Endothelial cell (in vitro differentiated cells): ENCODE results near the gene NOL9. TPM values are rescaled to one million over a fixed set of nuclear protein-coding genes. Genes with fewer than 3 reads are reported as not detected.

Experiments
- DNase-seq: peaks from one replicate; pipeline ENCODE4 v3.0.0; 2021; ENCODE audit warnings: low spot score
- H3K27ac Mint-ChIP-seq: one replicate; pipeline ENCODE4 v1.8.0; 2021; ENCODE audit warnings: mixed read lengths, inconsistent platforms; ENCODE audit not compliant: unreplicated experiment
- H3K27me3 Mint-ChIP-seq: one replicate; pipeline ENCODE4 v1.8.0; 2021; ENCODE audit warnings: mild to moderate bottlenecking, moderate library complexity, mixed read lengths, inconsistent platforms; ENCODE audit not compliant: unreplicated experiment
- H3K36me3 Mint-ChIP-seq: one replicate; pipeline ENCODE4 v1.8.0; 2021; ENCODE audit warnings: mild to moderate bottlenecking, low read depth, mixed read lengths, inconsistent platforms; ENCODE audit not compliant: unreplicated experiment
- H3K4me1 Mint-ChIP-seq: one replicate; pipeline ENCODE4 v1.8.0; 2021; ENCODE audit warnings: mild to moderate bottlenecking, mixed read lengths, inconsistent platforms; ENCODE audit not compliant: unreplicated experiment
- H3K4me3 Mint-ChIP-seq: one replicate; pipeline ENCODE4 v1.8.0; 2021; ENCODE audit warnings: mild to moderate bottlenecking, mixed read lengths, inconsistent platforms; ENCODE audit not compliant: unreplicated experiment
- H3K9me3 Mint-ChIP-seq: one replicate; pipeline ENCODE4 v1.8.0; 2021; ENCODE audit warnings: mixed read lengths, inconsistent platforms; ENCODE audit not compliant: unreplicated experiment
- CTCF ChIP-seq: fragments of 200-600 bp; sonication (generic); IDR thresholded peaks from one replicate; pipeline ENCODE4 v1.5.0; 2021; ENCODE audit warnings: antibody characterized with exemption; ENCODE audit not compliant: unreplicated experiment
- total RNA-seq: library from RNA; stranded (reverse); fragmentation: NEBNext Ultra II Directional; extraction: Animal tissue kit (Norgen Biotek cat#: 25700); gene quantifications from one replicate; pipeline ENCODE4 v1.2.1, GENCODE V29; 2021; ENCODE audit not compliant: unreplicated experiment

The NOL9 gene
- total RNA-seq, 1 donor from 2014 or later, result 26.9 TPM

GRCh38 chr1:6491480-6491962 is 62.8 kb downstream of the NOL9 start, which contains the start of gene PLEKHG5:
Gene PLEKHG5 (minus strand): TSS chr1:6491667. CDS start chr1:6477571, 14,096 bp downstream.
- H3K9me3 Mint-ChIP-seq, result no peaks in the 10 kb centered on the region
- peaks cover 29% of the 10 kb centered on the region for H3K4me1 Mint-ChIP-seq
- peaks cover 21% of the 10 kb centered on the region for H3K27me3 Mint-ChIP-seq
- TF ChIP-seq CTCF, result no peak
- peaks cover 4% of the 10 kb centered on the region for H3K36me3 Mint-ChIP-seq
- DNase-seq, result no peak
- H3K4me3 Mint-ChIP-seq, result peak within 1 kb of the TSS; percentile 85
- peak within 1 kb of the TSS; percentile 11 for H3K27ac Mint-ChIP-seq

- Mint-ChIP-seq H3K4me3 (peak overlapping the region; percentile 85), H3K36me3 (peaks cover 4% of the 10 kb centered on the region)
Observed at GRCh38 chr1:6491081-6491449, 63.2 kb downstream of the NOL9 start.

GRCh38 chr1:6490181-6491080 is 63.9 kb downstream of the NOL9 start:
- H3K4me3 Mint-ChIP-seq, result peak overlapping the region; percentile 37
- H3K27me3 Mint-ChIP-seq, result peaks cover 19% of the 10 kb centered on the region
- peak; percentile 25 for TF ChIP-seq CTCF
- peaks cover 31% of the 10 kb centered on the region for H3K4me1 Mint-ChIP-seq
- peak; percentile 68 for DNase-seq
- no peak overlapping the region for H3K27ac Mint-ChIP-seq
- no peaks in the 10 kb centered on the region for H3K9me3 Mint-ChIP-seq
- peaks cover 4% of the 10 kb centered on the region for H3K36me3 Mint-ChIP-seq

More at GRCh38 chr1:6491081-6491449, 63.2 kb downstream of the NOL9 start:
- peak overlapping the region; percentile 11 for H3K27ac Mint-ChIP-seq
- peaks cover 33% of the 10 kb centered on the region for H3K4me1 Mint-ChIP-seq
- DNase-seq, result no peak
- TF ChIP-seq CTCF, result no peak
- peaks cover 19% of the 10 kb centered on the region for H3K27me3 Mint-ChIP-seq
- H3K9me3 Mint-ChIP-seq, result no peaks in the 10 kb centered on the region

GRCh38 chr1:6489799-6490180 is 64.5 kb downstream of the NOL9 start:
- Mint-ChIP-seq H3K4me3 (peak overlapping the region; percentile 37), H3K27ac (no peak overlapping the region), H3K9me3 (no peaks in the 10 kb centered on the region), H3K4me1 (peaks cover 31% of the 10 kb centered on the region), H3K36me3 (peaks cover 4% of the 10 kb centered on the region), H3K27me3 (peaks cover 19% of the 10 kb centered on the region)
- peak; percentile 85 for DNase-seq
- peak; percentile 96 for TF ChIP-seq CTCF

GRCh38 chr1:6489383-6489765 is 64.9 kb downstream of the NOL9 start:
- no peak for TF ChIP-seq CTCF
- Mint-ChIP-seq H3K36me3 (peaks cover 4% of the 10 kb centered on the region), H3K9me3 (no peaks in the 10 kb centered on the region), H3K4me1 (peaks cover 31% of the 10 kb centered on the region), H3K27me3 (peaks cover 17% of the 10 kb centered on the region), H3K4me3 (no peak overlapping the region), H3K27ac (no peak overlapping the region)
- no peak for DNase-seq
